VCaP (cell line): ENCODE results near the gene ELP5.

Experiments used
- H3K27ac ChIP-seq: fragments of 450-650 bp; 2 replicates; pipeline ENCODE4 v1.5.1; 2017
- CTCF ChIP-seq: fragments of 450-650 bp; conservative IDR thresholded peaks from 2 replicates; pipeline ENCODE4 v1.5.1; 2017; ENCODE audit warnings: mild to moderate bottlenecking, moderate library complexity

The ELP5 gene

GRCh38 chr17:7261379-7262191, 9.6 kb downstream of the ELP5 start:
- no peak for TF ChIP-seq CTCF
- peak overlapping the region; percentile 91 for H3K27ac ChIP-seq

- no peak for TF ChIP-seq CTCF
- peak within 1 kb of the TSS; percentile 91 for H3K27ac ChIP-seq
Measured at GRCh38 chr17:7262192-7262934, 10.3 kb downstream of the ELP5 start, which contains the start of gene CLDN7. Gene CLDN7 (minus strand): TSS chr17:7262478. CDS start chr17:7262043, 435 bp downstream.

- H3K27ac ChIP-seq, result peak overlapping the region; percentile 91
- no peak for TF ChIP-seq CTCF
Measured at GRCh38 chr17:7262935-7263800, 11.2 kb downstream of the ELP5 start.

- TF ChIP-seq CTCF, result no peak
- H3K27ac ChIP-seq, result peak overlapping the region; percentile 91
Measured at GRCh38 chr17:7263801-7264078, 11.7 kb downstream of the ELP5 start.

GRCh38 chr17:7266784-7267183, 14.8 kb downstream of the ELP5 start:
- no peak for TF ChIP-seq CTCF
- no peak overlapping the region for H3K27ac ChIP-seq

GRCh38 chr17:7279448-7279847, 27.4 kb downstream of the ELP5 start:
- no peak overlapping the region for H3K27ac ChIP-seq
- TF ChIP-seq CTCF, result no peak
